A549 treated with CORT108297 at 1 μM for 4 hours (cell line): Measurements from ENCODE around the gene RANBP3. TPM values are rescaled to one million over a fixed set of nuclear protein-coding genes. Genes with fewer than 3 reads are reported as not detected.

ENCODE experiments used
- total RNA-seq: library from RNA; stranded (reverse); fragments of 200-300 nt; extraction: Qiagen RNA extraction; gene quantifications from 5 replicates; pipeline ENCODE4 v1.2.3, GENCODE V29; 2022

Gene RANBP3, protein sequence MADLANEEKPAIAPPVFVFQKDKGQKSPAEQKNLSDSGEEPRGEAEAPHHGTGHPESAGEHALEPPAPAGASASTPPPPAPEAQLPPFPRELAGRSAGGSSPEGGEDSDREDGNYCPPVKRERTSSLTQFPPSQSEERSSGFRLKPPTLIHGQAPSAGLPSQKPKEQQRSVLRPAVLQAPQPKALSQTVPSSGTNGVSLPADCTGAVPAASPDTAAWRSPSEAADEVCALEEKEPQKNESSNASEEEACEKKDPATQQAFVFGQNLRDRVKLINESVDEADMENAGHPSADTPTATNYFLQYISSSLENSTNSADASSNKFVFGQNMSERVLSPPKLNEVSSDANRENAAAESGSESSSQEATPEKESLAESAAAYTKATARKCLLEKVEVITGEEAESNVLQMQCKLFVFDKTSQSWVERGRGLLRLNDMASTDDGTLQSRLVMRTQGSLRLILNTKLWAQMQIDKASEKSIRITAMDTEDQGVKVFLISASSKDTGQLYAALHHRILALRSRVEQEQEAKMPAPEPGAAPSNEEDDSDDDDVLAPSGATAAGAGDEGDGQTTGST
- 41.3 to 46.3 TPM (median 42.2 TPM) in 5 replicates for total RNA-seq

GRCh38 chr19:5977785-5978605, at the start of gene RANBP3:
RANBP3 (minus strand) TSS chr19:5978140; CDS start chr19:5978082, 58 bp downstream.

GRCh38 chr19:5913739-5914357, 64.1 kb downstream of the RANBP3 start, which contains the start of gene CAPS:
CAPS (plus strand) TSS chr19:5914254; CDS start chr19:5914407, 153 bp downstream.

DNA sequence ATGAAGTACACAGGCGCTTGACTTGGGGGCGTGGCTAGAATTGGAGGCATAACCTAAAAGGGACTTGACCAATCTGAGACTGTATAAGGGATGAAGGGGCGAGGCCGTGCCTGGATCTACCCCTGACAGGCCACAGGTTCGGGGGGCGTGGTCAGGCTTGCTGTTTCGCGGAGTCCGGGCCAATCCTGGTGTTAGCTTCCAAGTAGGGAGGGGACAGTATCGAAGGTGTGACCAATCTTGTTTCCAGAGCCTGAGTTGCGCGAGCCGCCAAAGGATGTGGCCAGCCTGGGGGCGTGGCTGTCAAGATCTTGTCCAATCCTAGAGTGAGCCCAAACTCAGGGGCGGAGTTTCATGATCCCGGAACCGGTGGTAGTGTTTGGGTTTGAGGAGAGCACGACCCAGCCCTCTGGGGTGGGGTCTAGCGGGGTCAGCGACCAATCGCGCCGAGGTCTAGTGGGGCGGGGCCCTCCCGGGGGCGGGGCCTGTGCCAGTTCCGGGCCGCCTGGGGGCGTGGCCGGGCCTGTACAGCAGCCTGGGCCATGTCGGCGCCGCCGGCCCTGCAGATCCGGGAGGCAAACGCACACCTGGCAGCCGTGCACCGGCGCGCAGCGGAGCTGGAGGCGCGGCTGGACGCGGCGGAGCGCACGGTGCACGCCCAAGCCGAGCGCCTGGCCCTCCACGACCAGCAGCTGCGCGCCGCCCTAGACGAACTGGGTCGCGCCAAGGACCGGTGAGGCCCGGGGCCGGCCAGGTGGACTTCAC, 73.4 kb downstream of the RANBP3 start, which contains the start of gene VMAC:
Gene VMAC (plus strand): TSS at position 521 of the 762 bp plus-strand sequence. CDS start 19 bp downstream, at position 540.

GRCh38 chr19:5903624-5904351, 74.2 kb downstream of the RANBP3 start, which contains the start of gene NDUFA11:
NDUFA11 (minus strand) TSS chr19:5903790; CDS start chr19:5903708, 82 bp downstream.

Other genes starting within 250 kb of the RANBP3 start
- 2.1 to 3.3 TPM (median 2.9 TPM) in 5 replicates for gene PRR22, start 193.4 kb downstream of the RANBP3 start, total RNA-seq
- 30.3 to 35.2 TPM (median 33.8 TPM) in 5 replicates for gene DUS3L, start 187.0 kb downstream of the RANBP3 start, total RNA-seq
- gene NRTN, start 173.1 kb downstream of the RANBP3 start, total RNA-seq: 0.27 to 0.89 TPM (median 0.48 TPM) in 5 replicates
- not detected in 5 replicates for gene FUT6, start 138.4 kb downstream of the RANBP3 start, total RNA-seq
- gene FUT3, start 126.7 kb downstream of the RANBP3 start, total RNA-seq: 0.06 TPM in 2 of 5 replicates, not detected in the others
- not detected in 5 replicates for gene FUT5, start 107.6 kb downstream of the RANBP3 start, total RNA-seq
- gene NDUFA11, start 74.3 kb downstream of the RANBP3 start, total RNA-seq: 194 to 311 TPM (median 301 TPM) in 5 replicates
- 0.34 to 0.66 TPM (median 0.49 TPM) in 5 replicates for gene VMAC, start 73.3 kb downstream of the RANBP3 start, total RNA-seq
- gene CAPS, start 63.9 kb downstream of the RANBP3 start, total RNA-seq: 0.47 to 1.2 TPM (median 1.2 TPM) in 5 replicates
- 4.1 to 8.3 TPM (median 7.2 TPM) in 5 replicates for gene RFX2, start 132.4 kb upstream of the RANBP3 start, total RNA-seq
- gene ACSBG2, start 157.5 kb upstream of the RANBP3 start, total RNA-seq: not detected in 5 replicates